ENCODE data around the gene UNC13C.

The UNC13C gene

GRCh38 chr15:54620916-54621315 is 642.7 kb downstream of the UNC13C start:
- Histone ChIP-seq H3K27me3 (ENCODE audit: insufficient read depth, poor library complexity, severe bottlenecking) (no peaks in the 10 kb centered on the region), H3K36me3 (ENCODE audit: low read depth) (no peaks in the 10 kb centered on the region), H3K9me3 (ENCODE audit: severe bottlenecking) (no peaks in the 10 kb centered on the region), H3K27ac (ENCODE audit: poor library complexity, severe bottlenecking) (no peak overlapping the region), H3K4me1 (ENCODE audit: insufficient read depth, poor library complexity, severe bottlenecking) (no peaks in the 10 kb centered on the region), H3K4me3 (ENCODE audit: severe bottlenecking) (no peak overlapping the region)
- TF ChIP-seq CTCF (IDR thresholded peaks at IDR 0.05; ENCODE audit: poor library complexity, severe bottlenecking): no peak
- DNase-seq (ENCODE audit: low spot score): no peak
- no peak for ATAC-seq (ENCODE audit: low read depth)

- no peaks in the 10 kb centered on the region for H3K36me3 ChIP-seq (ENCODE audit: low read depth)
- no peak for DNase-seq (ENCODE audit: low spot score)
- H3K4me1 ChIP-seq (ENCODE audit: insufficient read depth, poor library complexity, severe bottlenecking): no peaks in the 10 kb centered on the region
- no peak for TF ChIP-seq CTCF (IDR thresholded peaks at IDR 0.05; ENCODE audit: poor library complexity, severe bottlenecking)
- H3K4me3 ChIP-seq (ENCODE audit: severe bottlenecking): no peak overlapping the region
- no peak overlapping the region for H3K27ac ChIP-seq (ENCODE audit: poor library complexity, severe bottlenecking)
- no peak for ATAC-seq (ENCODE audit: low read depth)
- H3K27me3 ChIP-seq (ENCODE audit: insufficient read depth, poor library complexity, severe bottlenecking): peaks cover 7% of the 10 kb centered on the region
- no peaks in the 10 kb centered on the region for H3K9me3 ChIP-seq (ENCODE audit: severe bottlenecking)
These were observed 657.9 kb downstream of the UNC13C start for GRCh38 chr15:54636147-54636546.

- ATAC-seq (ENCODE audit: low read depth) (no peak), DNase-seq (ENCODE audit: low spot score) (no peak)
- Histone ChIP-seq H3K36me3 (ENCODE audit: low read depth) (no peaks in the 10 kb centered on the region), H3K4me3 (ENCODE audit: severe bottlenecking) (no peak overlapping the region), H3K4me1 (ENCODE audit: insufficient read depth, poor library complexity, severe bottlenecking) (no peaks in the 10 kb centered on the region), H3K27ac (ENCODE audit: poor library complexity, severe bottlenecking) (no peak overlapping the region), H3K27me3 (ENCODE audit: insufficient read depth, poor library complexity, severe bottlenecking) (no peaks in the 10 kb centered on the region), H3K9me3 (ENCODE audit: severe bottlenecking) (no peaks in the 10 kb centered on the region)
- no peak for TF ChIP-seq CTCF (IDR thresholded peaks at IDR 0.05; ENCODE audit: poor library complexity, severe bottlenecking)
These were observed 660.4 kb downstream of the UNC13C start for GRCh38 chr15:54638666-54639065.

GRCh38 chr15:54640873-54641272 is 662.6 kb downstream of the UNC13C start:
- H3K4me1 ChIP-seq (ENCODE audit: insufficient read depth, poor library complexity, severe bottlenecking): no peaks in the 10 kb centered on the region
- H3K27ac ChIP-seq (ENCODE audit: poor library complexity, severe bottlenecking): no peak overlapping the region
- DNase-seq (ENCODE audit: low spot score) (no peak), ATAC-seq (ENCODE audit: low read depth) (no peak)
- no peaks in the 10 kb centered on the region for H3K9me3 ChIP-seq (ENCODE audit: severe bottlenecking)
- H3K27me3 ChIP-seq (ENCODE audit: insufficient read depth, poor library complexity, severe bottlenecking): no peaks in the 10 kb centered on the region
- H3K36me3 ChIP-seq (ENCODE audit: low read depth): no peaks in the 10 kb centered on the region
- TF ChIP-seq CTCF (IDR thresholded peaks at IDR 0.05; ENCODE audit: poor library complexity, severe bottlenecking): no peak
- H3K4me3 ChIP-seq (ENCODE audit: severe bottlenecking): no peak overlapping the region

- no peak; the same call in 2 of the 3 replicates for ATAC-seq (ENCODE audit: low read depth)
- Histone ChIP-seq H3K27me3 (ENCODE audit: insufficient read depth, poor library complexity, severe bottlenecking) (peaks cover 5% of the 10 kb centered on the region), H3K36me3 (ENCODE audit: low read depth) (no peaks in the 10 kb centered on the region), H3K4me3 (ENCODE audit: severe bottlenecking) (no peak overlapping the region), H3K4me1 (ENCODE audit: insufficient read depth, poor library complexity, severe bottlenecking) (no peaks in the 10 kb centered on the region), H3K9me3 (ENCODE audit: severe bottlenecking) (no peaks in the 10 kb centered on the region), H3K27ac (ENCODE audit: poor library complexity, severe bottlenecking) (no peak overlapping the region)
- no peak for TF ChIP-seq CTCF (IDR thresholded peaks at IDR 0.05; ENCODE audit: poor library complexity, severe bottlenecking)
- no peak for DNase-seq (ENCODE audit: low spot score)
These were observed 666.6 kb downstream of the UNC13C start for GRCh38 chr15:54644796-54645195.
